Mucosa of rectum (tissue), 2 donors: ENCODE measurements around the gene RUNX2.

Experiments
- H3K27ac ChIP-seq, 2 donors: one replicate each; pipeline ENCODE4 v1.7.0; 2013; ENCODE audit warnings: inconsistent platforms in 2 of 2, low read depth in 2 of 2, low read length in 2 of 2
- H3K27me3 ChIP-seq, 2 donors: one replicate each; pipeline ENCODE4 v1.7.0; 2013; ENCODE audit warnings: low read length in 2 of 2; ENCODE audit not compliant: control insufficient read depth in 2 of 2, insufficient read depth in 2 of 2
- H3K36me3 ChIP-seq, 2 donors: one replicate each; pipeline ENCODE4 v1.7.0; 2013; ENCODE audit warnings: low read length in 2 of 2; ENCODE audit not compliant: control insufficient read depth in 2 of 2, insufficient read depth in 2 of 2
- H3K4me1 ChIP-seq, 2 donors: one replicate each; pipeline ENCODE4 v1.7.0; 2013; ENCODE audit warnings: low read length in 2 of 2, mild to moderate bottlenecking in 1 of 2; ENCODE audit not compliant: control insufficient read depth in 2 of 2, insufficient read depth in 2 of 2
- H3K4me3 ChIP-seq, 2 donors: one replicate each; pipeline ENCODE4 v1.7.0; 2013; ENCODE audit warnings: low read length in 2 of 2
- H3K9ac ChIP-seq, 2 donors: one replicate each; pipeline ENCODE4 v1.7.0; 2013; ENCODE audit warnings: low read length in 2 of 2, low read depth in 1 of 2, mild to moderate bottlenecking in 1 of 2
- H3K9me3 ChIP-seq, 2 donors: one replicate each; pipeline ENCODE4 v1.7.0; 2013; ENCODE audit warnings: low read length in 2 of 2; ENCODE audit not compliant: control insufficient read depth in 2 of 2
- donor health status: healthy.
- donor health status: Normal muscosa, but diverticular disease.

The RUNX2 gene

DNA sequence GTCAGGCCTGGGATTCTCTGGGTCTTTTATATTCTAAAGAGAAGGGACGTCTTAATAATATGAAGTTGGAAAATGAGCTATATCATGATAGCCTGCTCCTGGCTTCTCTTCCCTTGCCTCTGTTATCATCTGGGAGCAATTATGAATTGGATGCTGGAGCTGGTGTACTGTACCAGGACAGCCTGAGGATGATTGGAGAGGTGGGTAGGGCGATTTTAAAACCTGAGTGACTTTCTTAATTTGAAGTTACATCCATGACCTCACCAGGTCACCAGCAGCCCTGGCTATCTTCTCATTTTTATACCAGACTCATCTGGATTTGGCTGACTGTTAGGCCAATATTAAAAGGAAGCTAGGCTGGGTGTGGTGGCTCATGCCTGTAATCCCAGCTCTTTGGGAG, 369.9 kb downstream of the RUNX2 start:
- Histone ChIP-seq H3K27ac (no peak overlapping the region), H3K9me3 (no peaks in the 10 kb centered on the region), H3K36me3 (no peaks in the 10 kb centered on the region), H3K4me1 (peaks cover 0 to 4% of the 10 kb centered on the region in 2 donors), H3K9ac (no peak overlapping the region), H3K27me3 (no peaks in the 10 kb centered on the region), H3K4me3 (no peak overlapping the region)

DNA sequence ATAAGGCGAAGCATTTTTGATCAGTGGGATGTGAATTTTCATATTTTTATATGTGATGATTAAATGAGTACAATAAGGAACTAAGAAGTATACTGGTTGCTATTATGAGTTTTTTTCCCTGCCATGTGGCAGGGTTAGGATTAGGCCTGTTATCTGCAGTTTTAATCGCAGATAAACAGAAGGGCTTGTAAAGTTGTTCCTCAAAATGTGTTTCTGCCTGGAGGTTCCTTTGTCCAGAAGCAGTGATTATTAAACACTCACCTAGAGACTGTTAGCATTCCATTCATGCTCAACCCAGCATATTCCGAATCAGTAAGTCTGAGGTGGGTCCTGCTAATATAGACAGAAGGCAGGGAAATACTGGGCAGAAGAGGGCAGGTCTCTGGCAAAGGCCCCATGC, 371.5 kb downstream of the RUNX2 start:
- Histone ChIP-seq H3K36me3 (no peaks in the 10 kb centered on the region), H3K27me3 (no peaks in the 10 kb centered on the region), H3K4me3 (no peak overlapping the region), H3K27ac (no peak overlapping the region), H3K9me3 (no peaks in the 10 kb centered on the region), H3K9ac (no peak overlapping the region), H3K4me1 (peaks cover 0 to 4% of the 10 kb centered on the region in 2 donors)

DNA sequence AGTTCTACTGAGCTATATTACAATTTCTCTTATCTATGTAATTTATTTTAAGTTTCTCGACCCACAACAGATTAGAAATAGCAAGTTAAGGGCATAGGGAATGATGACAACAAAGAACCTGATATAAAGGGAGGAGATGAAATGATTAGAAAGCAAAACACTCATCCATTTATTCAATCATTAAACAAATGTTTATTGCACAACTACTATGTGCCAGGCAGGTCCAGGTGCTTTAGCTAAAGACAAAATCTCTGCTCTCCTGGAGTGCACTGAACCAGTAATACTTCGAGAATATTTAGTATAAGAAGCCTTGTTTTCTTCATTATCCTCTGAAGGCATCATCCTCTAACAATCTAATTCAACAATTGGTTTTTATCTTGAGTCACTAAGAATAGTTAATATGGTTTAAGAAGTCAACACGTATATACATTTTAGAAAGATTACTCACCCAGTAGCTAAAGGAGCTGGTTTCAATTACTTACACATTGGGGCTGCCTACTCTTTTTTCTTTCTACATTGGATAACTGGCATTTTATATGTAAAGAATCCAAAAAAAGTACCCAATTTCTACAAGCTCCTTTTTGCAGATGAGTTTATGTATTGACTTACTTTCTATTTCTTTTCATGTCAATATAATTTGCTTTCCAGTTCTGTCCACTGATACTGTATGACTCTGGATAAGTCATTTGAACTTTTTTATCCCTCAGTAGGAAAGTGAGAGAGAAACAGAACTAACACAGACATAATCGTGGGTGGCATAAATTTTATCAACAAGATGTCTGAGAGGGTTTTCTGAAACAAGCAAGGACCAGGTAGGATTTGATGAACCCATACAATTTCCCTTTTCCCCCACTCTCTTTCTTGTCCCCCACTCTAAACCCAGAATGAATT, 375.0 kb downstream of the RUNX2 start:
- no peaks in the 10 kb centered on the region for H3K36me3 ChIP-seq
- H3K27ac ChIP-seq = no peak overlapping the region
- H3K9me3 ChIP-seq = no peaks in the 10 kb centered on the region
- H3K9ac ChIP-seq = no peak overlapping the region
- peaks cover 0 to 4% of the 10 kb centered on the region in 2 donors for H3K4me1 ChIP-seq
- no peak overlapping the region for H3K4me3 ChIP-seq
- H3K27me3 ChIP-seq = no peaks in the 10 kb centered on the region

DNA sequence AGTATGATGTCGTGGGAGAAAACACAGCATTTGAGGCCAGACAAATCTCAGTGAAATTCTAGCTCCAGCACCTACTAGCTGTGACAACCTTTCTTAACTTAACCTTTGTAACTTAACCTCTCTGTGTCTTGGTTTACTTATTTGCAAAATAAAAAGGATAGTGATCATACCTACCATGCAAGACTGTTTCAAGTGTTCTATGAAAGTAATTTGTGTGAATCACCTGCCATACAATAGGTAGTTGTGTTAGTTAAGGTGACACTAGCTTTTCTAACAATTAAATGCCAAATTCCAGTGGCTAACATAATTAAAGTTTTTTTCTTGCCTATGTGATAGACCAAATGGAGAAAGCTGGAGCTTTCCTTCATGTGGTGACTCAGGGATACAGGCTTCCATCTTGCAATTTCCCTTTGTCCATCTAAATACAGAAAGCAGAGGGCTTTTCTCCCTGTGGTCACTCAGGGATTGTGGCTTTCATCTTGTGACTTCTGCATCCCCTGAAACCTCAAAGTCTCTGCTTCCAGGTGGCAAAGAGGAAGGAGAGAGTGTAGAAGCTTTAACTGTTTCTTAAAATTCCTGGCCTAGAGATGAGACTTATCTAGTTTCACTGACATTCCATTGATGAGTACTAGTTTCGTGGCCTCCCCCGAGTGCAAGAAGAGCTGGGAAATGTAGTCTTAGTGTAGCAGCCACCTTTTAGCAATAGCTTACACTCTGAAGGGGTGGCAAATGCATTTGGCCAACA, 376.1 kb downstream of the RUNX2 start:
- Histone ChIP-seq H3K9me3 (no peaks in the 10 kb centered on the region), H3K4me1 (peaks cover 0 to 4% of the 10 kb centered on the region in 2 donors), H3K36me3 (no peaks in the 10 kb centered on the region)

DNA sequence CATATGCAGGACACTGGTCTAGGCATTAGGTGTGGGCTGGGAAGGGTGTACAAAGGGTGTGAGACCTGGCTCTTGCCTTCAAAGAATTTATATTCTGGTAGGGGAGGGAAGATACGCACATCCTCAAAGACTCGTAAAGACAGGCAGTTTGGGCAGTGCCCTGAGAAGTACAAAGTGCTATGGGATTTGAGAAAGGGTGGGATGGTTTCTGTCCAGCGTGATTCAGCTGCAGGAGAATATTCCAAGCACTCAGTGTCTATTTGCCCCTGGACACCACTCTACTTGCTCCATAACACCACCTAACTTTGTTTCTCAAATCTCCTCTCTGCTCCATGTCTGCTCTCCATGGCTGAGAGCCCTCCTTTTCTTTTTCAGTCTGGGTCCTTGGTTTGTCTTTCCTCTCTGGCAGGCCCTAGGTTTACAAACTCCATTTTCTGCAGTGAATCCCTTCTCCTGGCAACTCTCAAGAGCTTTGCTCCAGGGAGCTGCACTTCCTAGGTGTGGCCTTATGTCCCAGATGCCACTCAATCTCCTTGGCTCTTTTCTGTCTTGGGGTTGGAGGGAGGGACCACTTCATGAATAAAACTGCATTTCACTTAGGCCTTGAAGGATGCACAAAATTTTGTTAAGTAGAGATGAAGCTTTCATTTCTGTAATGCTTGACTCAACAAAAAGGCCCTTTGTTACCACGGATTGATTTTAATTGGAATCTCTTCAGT, 377.2 kb downstream of the RUNX2 start:
- Histone ChIP-seq H3K27ac (no peak overlapping the region), H3K9ac (no peak overlapping the region)

More for the DNA sequence above, 376.1 kb downstream of the RUNX2 start:
- Histone ChIP-seq H3K27ac (no peak overlapping the region), H3K4me3 (no peak overlapping the region), H3K9ac (no peak overlapping the region), H3K27me3 (no peaks in the 10 kb centered on the region)

DNA sequence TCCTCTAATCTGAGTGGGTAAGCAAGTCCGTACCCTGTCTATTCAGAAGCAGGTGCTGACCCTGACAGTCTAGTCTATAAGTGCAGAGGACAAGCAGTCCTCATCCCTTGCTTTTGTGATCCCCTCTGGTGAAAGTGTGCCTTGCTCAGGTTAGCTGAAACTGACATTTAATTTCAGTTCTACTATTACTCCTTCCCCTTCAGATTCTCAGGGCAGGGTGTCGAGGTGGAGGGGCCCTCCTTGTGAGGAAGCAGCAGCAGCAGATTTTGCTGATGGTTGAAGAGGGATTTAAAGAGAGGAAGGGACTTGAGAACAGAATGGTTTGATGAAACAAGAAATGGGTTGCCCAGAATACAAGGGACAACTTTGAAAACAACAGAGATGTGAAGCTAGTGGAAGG, 378.2 kb downstream of the RUNX2 start:
- Histone ChIP-seq H3K4me1 (no peaks in the 10 kb centered on the region), H3K36me3 (no peaks in the 10 kb centered on the region), H3K9me3 (no peaks in the 10 kb centered on the region), H3K9ac (no peak overlapping the region), H3K4me3 (no peak overlapping the region), H3K27ac (no peak overlapping the region), H3K27me3 (no peaks in the 10 kb centered on the region)

More for the DNA sequence above, 377.2 kb downstream of the RUNX2 start:
- Histone ChIP-seq H3K4me3 (no peak overlapping the region), H3K9me3 (no peaks in the 10 kb centered on the region), H3K36me3 (no peaks in the 10 kb centered on the region), H3K27me3 (no peaks in the 10 kb centered on the region), H3K4me1 (no peaks in the 10 kb centered on the region)

DNA sequence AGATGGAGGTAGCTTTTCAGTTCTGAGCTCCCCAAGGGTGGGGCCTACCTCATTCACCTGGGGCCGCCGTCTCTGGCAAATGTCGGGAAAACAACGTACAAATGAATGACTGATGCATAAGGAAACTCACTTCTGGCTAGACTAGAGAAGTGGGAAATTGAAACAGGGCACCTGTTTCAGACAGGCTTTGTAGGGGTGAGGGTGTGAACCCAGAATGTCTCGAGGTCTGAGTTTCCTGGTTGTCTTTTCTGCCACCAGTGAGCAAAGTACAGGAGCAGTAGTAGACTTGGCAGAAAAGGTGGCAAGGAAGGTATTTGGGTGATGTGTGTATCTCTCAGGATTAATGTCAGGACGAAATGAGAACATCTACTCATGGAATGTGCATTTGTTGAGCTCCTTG, 379.0 kb downstream of the RUNX2 start:
- H3K27ac ChIP-seq = no peak overlapping the region
- no peak overlapping the region for H3K9ac ChIP-seq
- H3K4me1 ChIP-seq = no peaks in the 10 kb centered on the region
- H3K36me3 ChIP-seq = no peaks in the 10 kb centered on the region
- H3K27me3 ChIP-seq = no peaks in the 10 kb centered on the region
- H3K4me3 ChIP-seq = no peak overlapping the region
- H3K9me3 ChIP-seq = no peaks in the 10 kb centered on the region

DNA sequence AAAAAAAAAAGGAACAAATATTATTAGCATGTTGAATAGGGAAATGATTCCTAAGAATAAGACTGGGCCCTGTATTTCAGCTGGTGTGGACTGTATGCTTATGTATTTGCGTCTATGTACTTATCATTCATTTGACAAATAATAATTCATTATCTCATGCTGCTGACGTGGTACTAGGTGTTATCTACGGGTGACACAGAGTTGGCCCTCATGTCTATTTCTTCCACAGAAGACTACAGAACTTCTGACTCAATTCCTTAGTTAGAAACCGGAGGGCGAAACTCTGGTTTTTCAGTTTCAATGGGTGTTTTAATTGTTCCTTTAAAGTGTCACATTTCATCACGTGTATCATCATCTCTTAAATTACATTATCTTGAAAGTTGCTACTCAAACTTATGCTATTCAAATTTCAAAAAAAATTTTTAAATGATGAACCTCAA, 381.7 kb downstream of the RUNX2 start:
- Histone ChIP-seq H3K27ac (peak overlapping the region; percentile 50 to 54), H3K36me3 (no peaks in the 10 kb centered on the region), H3K4me3 (no peak overlapping the region), H3K27me3 (no peaks in the 10 kb centered on the region), H3K4me1 (peaks cover 0 to under 1% of the 10 kb centered on the region in 2 donors), H3K9ac (no peak overlapping the region), H3K9me3 (no peaks in the 10 kb centered on the region)

DNA sequence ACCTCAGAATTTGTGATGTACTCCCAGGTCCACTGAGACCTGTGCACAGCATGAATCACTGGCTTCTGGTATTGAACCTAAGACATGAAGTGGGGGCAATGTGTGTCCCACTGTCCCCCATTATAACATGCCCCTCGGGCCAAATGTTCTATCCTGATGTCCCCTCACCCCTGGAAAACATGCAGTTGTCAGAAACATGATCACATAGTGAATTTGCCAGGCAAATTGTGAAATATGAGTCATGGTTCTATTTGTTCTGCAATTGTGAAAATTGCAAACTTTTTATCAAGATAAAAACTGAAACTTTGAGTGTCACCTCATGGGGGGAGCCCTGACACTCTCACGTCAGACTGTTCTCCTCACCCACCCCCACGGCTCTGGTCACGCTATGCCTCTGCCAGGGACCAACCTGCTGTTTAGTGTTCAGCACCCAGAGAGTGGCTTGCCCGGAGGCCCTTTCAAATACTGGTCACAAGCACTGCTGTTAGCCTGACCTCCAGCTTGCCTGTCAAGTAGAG, 382.2 kb downstream of the RUNX2 start:
- Histone ChIP-seq H3K9me3 (no peaks in the 10 kb centered on the region), H3K4me1 (peaks cover 0 to 2% of the 10 kb centered on the region in 2 donors), H3K4me3 (no peak overlapping the region), H3K27ac (peak overlapping the region; percentile 50 to 78), H3K9ac (no peak overlapping the region), H3K27me3 (no peaks in the 10 kb centered on the region), H3K36me3 (no peaks in the 10 kb centered on the region)
